GM12801 (cell line): ENCODE data around the gene LAMA1.

ENCODE experiments used
- TF ChIP-seq, protein P1 (sequence below): IDR thresholded peaks from one replicate; pipeline ENCODE4 v1.5.1; 2011; ENCODE audit warnings: control low read depth; ENCODE audit not compliant: insufficient read length; ENCODE audit errors: extremely low read depth

Gene LAMA1

GRCh38 chr18:7038330-7038851, 79.2 kb downstream of the LAMA1 start:
- TF ChIP-seq, protein P1, sequence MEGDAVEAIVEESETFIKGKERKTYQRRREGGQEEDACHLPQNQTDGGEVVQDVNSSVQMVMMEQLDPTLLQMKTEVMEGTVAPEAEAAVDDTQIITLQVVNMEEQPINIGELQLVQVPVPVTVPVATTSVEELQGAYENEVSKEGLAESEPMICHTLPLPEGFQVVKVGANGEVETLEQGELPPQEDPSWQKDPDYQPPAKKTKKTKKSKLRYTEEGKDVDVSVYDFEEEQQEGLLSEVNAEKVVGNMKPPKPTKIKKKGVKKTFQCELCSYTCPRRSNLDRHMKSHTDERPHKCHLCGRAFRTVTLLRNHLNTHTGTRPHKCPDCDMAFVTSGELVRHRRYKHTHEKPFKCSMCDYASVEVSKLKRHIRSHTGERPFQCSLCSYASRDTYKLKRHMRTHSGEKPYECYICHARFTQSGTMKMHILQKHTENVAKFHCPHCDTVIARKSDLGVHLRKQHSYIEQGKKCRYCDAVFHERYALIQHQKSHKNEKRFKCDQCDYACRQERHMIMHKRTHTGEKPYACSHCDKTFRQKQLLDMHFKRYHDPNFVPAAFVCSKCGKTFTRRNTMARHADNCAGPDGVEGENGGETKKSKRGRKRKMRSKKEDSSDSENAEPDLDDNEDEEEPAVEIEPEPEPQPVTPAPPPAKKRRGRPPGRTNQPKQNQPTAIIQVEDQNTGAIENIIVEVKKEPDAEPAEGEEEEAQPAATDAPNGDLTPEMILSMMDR = no peak

DNA sequence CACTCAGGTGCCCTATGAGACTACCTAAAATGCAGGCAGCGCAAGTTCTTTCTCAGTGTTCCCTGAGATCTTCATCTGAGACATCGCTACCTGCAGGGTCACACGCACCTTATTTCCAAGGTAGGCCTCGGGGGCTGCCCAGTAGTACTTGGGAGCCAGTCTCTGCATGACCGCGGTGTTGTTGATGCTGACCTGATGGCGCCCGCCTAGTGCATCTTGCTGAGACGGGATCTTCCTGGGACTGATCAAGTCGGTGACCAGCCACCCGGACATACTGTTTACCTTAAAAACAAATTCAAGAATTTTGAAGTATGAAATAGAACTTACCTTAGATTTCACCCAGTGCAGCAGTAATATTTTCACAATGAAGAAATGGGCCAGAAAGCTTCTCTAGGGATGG, 80.1 kb downstream of the LAMA1 start:
- TF ChIP-seq, protein P1 = no peak

- TF ChIP-seq, protein P1 = no peak
Observed at GRCh38 chr18:7035807-7036206, 81.8 kb downstream of the LAMA1 start.

DNA sequence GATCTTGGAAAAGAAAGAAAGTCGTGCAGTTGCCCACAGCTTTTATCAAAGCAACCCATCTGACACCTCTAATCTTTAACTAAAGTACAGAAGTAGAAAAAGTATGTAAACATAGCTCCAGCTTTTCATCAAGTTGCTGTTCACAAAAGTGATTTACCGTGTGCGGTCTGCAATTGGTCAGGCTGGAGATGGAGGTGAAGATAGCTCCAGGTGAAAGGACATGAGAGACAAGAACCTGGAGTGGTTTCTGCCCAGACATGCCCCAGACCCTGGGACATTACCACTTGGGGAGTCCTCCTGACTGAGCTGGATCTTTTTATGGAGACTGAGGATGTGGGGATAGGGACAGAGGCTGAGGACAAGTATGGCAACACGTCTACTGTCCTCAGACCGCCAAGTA, 82.7 kb downstream of the LAMA1 start:
- TF ChIP-seq, protein P1 = no peak

GRCh38 chr18:7032537-7032936, 85.1 kb downstream of the LAMA1 start:
- TF ChIP-seq, protein P1 = no peak

DNA sequence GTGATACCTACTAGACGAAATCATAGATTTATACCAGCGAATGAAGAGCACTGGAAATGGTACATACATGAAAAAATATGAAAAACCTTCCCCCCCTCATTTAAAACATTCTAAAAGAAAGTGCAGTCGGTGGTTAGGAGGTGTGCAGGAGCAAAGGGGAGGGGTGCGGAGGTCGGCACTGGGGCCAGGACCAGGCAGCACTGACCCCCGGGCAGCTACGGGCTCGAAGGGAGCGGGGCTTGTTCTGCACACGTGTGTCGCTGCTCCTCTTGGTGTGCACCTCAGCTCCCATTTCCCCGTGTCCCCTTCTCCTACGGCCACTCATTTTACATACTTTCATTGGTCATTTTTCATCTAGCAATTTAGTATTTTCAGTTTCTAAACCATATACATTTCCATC, 89.0 kb downstream of the LAMA1 start:
- TF ChIP-seq, protein P1 = no peak

DNA sequence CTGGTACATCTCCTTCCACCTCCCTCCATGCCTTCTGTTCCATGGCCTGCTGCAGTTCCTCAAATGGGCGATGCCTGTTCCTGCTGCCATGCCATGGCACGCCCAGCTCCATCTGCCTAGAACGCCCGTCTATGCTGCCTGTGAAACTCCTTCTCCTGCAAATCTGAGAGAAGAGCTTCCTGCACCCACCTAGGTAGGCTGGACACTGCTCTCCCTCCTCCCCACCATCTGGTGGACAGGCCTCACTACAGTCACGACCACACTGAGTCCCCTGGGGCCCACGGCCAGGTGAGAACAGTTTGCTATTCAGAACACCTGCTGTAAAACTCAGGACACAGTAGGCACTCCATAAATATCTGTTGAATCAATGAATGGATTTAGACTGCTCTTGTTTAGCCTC, 92.4 kb downstream of the LAMA1 start:
- TF ChIP-seq, protein P1 = no peak
